ENCODE results near the gene ERLEC1.

DNA sequence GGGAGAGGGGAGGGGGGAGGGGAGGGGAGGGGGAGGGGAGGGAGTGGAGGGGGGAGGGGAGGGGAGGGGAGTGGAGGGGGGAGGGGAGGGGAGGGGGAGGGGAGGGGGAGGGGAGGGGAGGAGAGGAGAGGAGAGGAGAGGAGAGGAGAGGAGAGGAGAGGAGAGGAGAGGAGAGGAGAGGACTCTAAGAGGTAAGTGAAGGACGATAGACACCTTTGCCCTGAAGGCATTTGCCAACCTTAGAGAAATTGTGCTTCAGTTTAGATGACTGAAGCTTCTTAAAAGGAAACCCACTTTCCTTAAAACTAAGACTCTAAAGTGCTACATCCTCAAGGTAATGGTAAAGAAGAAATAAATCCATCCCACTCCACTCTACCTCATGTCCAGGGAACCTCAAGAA is 53.7 kb downstream of the ERLEC1 start:
- TF ChIP-seq CTCF (IDR thresholded peaks at IDR 0.05; ENCODE audit: low read depth, low read length) (no peak), MAX (IDR thresholded peaks at IDR 0.05; ENCODE audit: low read depth, low read length) (no peak), POLR2A (IDR thresholded peaks at IDR 0.05; ENCODE audit: extremely low read depth, insufficient read length) (no peak)

Data from NB4 (cell line).